Lower leg skin (tissue), 4 donors: ENCODE results near the gene SH3BGRL3. TPM values are rescaled to one million over a fixed set of nuclear protein-coding genes. Genes with fewer than 3 reads are reported as not detected.

Source experiments
- DNase-seq, 2 donors: peaks; one replicate each; pipeline ENCODE4 v3.0.0-alpha.2; 2019; ENCODE audit warnings: low spot score in 2 of 2
- H3K4me3 ChIP-seq: fragments of 200-600 bp; sonication (generic); 2 replicates; pipeline ENCODE4 v1.5.1; 2017; ENCODE audit warnings: mild to moderate bottlenecking, low read depth; ENCODE audit not compliant: poor library complexity, severe bottlenecking
- POLR2A ChIP-seq, 2 donors: fragments of 450-650 bp; IDR thresholded peaks; one replicate each; pipeline ENCODE4 v1.6.1; 2016 to 2017; ENCODE audit warnings: antibody characterized with exemption in 2 of 2, mild to moderate bottlenecking in 1 of 2, moderate library complexity in 1 of 2
- WGBS, 2 donors: methylation state at CpG; one replicate each; pipeline ENCODE4 v1.1.5; 2018; 5-methylcytosine and 5-hydroxymethylcytosine counted together
- intact Hi-C: fragments of 100-400 bp; cut with DNase I; formaldehyde crosslinking; loops from one replicate; pipeline ENCODE4 v1.15.0; 2023; ENCODE audit warnings: low total_unique reads
- total RNA-seq, 4 donors: library from RNA; depleted of rRNA; stranded (reverse); fragments of >200 nt; gene quantifications; one replicate each; pipeline ENCODE4 v1.1.0, GENCODE V29; 2016
- TF ChIP-seq, protein P1 (sequence below), 3 donors: fragments of 450-650 bp; IDR thresholded peaks; one replicate each; pipeline ENCODE4 v1.5.1; 2016; ENCODE audit warnings: antibody characterized with exemption in 3 of 3, mild to moderate bottlenecking in 3 of 3, moderate library complexity in 2 of 3

Gene SH3BGRL3
- total RNA-seq, 4 donors from 2014 or later, result 74.8 to 97.1 (median 78.3) TPM

DNA sequence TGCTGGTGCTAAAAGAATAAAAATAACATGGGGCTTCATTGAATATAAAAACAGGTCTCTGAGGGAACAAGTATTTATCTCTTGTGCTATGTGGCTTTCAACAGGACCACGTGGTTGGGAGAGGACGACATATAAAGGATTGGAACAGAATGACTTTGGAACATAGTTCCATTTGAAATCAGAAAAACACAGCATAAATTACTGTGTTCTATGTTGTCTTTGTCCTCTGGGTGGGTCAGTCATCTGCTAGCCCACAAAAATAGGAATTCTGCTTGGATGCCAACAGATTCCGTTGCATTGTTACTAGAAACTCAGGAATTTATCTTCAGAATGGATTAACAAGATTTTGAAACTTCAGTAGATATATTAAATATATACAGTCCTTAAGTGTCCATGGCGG is 40.0 kb upstream of the SH3BGRL3 start:
- no peak overlapping the region for H3K4me3 ChIP-seq
- intact Hi-C loops, result no loop called here
- no peak for DNase-seq
- TF ChIP-seq POLR2A (IDR thresholded peaks at IDR 0.05), result no peak
- TF ChIP-seq, protein P1, sequence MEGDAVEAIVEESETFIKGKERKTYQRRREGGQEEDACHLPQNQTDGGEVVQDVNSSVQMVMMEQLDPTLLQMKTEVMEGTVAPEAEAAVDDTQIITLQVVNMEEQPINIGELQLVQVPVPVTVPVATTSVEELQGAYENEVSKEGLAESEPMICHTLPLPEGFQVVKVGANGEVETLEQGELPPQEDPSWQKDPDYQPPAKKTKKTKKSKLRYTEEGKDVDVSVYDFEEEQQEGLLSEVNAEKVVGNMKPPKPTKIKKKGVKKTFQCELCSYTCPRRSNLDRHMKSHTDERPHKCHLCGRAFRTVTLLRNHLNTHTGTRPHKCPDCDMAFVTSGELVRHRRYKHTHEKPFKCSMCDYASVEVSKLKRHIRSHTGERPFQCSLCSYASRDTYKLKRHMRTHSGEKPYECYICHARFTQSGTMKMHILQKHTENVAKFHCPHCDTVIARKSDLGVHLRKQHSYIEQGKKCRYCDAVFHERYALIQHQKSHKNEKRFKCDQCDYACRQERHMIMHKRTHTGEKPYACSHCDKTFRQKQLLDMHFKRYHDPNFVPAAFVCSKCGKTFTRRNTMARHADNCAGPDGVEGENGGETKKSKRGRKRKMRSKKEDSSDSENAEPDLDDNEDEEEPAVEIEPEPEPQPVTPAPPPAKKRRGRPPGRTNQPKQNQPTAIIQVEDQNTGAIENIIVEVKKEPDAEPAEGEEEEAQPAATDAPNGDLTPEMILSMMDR (IDR thresholded peaks at IDR 0.05), result no peak
- 79 to 89% methylated on average over 4 of the region's 4 CpGs for WGBS, 2 donors

DNA sequence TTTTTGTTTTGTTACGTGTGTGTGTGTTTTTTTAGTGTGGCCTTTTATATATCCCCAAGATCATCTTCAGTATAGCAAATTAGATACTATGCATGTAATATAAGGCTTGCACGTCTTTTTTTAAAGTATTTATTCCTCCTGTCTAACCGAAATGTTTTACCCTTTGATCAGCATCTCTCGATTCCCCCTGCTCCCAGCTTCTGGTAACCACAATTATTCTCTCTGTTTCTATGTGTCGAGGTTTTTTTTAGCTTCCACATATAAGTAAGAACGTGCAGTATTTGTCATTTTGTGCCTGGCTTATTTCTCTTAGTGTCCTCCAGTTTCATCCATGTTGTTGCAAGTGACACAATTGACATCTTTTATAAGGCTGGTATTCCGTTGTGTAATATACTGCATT is 27.2 kb upstream of the SH3BGRL3 start:
- intact Hi-C loops, result loop anchor here (10.0 kb wide), 1 partner anchor 208 kb away; the partner anchor contains the start of gene SLC30A2
- DNase-seq, result no peak
- no peak overlapping the region for H3K4me3 ChIP-seq
- WGBS, 2 donors, result 81 to 89% methylated on average over 7 of the region's 7 CpGs
- TF ChIP-seq, protein P1 (IDR thresholded peaks at IDR 0.05), result no peak
- TF ChIP-seq POLR2A (IDR thresholded peaks at IDR 0.05), result no peak

DNA sequence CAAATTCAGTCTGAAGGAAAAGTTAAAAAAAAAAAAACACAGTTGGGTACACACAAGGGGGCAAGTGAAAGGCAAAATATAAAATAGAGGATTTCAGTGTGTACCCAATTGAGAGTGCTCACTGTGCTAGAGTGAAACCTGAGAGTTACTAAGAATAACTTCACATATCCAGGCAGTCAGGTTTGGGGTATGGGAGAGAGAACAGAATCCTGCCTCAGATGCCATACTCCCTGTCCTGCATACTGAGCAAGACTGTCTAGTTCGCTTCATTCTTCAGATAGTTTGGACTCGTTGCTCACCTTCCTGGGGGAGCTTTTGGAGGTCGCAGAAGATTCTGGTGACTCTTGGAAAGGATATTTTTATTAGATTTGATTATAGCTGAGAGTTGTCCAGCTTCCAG is 25.5 kb upstream of the SH3BGRL3 start:
- no peak for TF ChIP-seq POLR2A (IDR thresholded peaks at IDR 0.05)
- TF ChIP-seq, protein P1 (IDR thresholded peaks at IDR 0.05), result no peak
- 91 to 98% methylated on average over 3 of the region's 3 CpGs for WGBS, 2 donors
- intact Hi-C loops, result loop anchor here (10.0 kb wide), 1 partner anchor 210 kb away; the partner anchor contains the start of gene SLC30A2
- no peak overlapping the region for H3K4me3 ChIP-seq
- no peak for DNase-seq

DNA sequence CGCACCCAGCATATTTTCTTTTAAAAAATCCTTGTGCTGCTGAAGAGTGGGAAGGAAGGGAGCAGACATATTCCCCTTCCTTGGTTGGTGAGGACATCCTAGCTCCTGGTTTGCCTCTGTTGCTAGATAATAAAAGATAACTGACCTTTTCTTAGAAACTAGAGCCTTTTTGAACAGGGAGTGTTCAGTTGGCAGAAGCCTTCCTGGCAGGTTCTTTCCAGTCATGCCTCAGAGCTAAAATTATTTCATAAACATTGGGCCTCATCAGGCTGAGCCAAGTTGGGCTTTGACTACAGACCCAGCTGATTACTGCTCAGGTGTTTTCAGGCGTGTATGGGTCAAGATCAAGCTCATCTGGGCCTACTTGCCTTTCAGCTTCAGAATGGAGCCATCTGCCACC is 22.7 kb upstream of the SH3BGRL3 start:
- intact Hi-C loops, result loop anchor here (10.0 kb wide), 1 partner anchor 212 kb away; the partner anchor contains the start of gene SLC30A2
- no peak for DNase-seq
- 76 to 87% methylated on average over 2 of the region's 2 CpGs for WGBS, 2 donors
- TF ChIP-seq POLR2A (IDR thresholded peaks at IDR 0.05), result no peak
- TF ChIP-seq, protein P1 (IDR thresholded peaks at IDR 0.05), result no peak
- H3K4me3 ChIP-seq, result no peak overlapping the region

DNA sequence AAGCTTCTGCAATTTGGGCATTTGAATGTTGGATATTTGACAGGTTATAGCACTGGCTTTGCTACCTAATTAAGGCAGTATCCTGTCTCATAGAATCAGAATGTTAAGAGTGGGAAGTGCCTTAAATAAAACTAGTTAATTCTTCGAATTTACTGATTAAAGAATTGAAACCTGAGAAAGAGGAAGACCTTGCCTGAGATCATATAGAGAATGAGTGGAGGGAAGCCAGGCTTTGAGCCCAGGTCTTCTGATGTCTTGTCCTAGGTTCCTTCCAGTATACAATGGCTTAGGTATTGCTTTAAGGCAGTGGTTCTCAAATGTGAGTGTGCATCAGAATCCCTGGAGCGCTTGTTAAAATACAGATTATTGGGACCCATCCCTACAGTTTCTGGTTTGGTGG is 20.9 kb upstream of the SH3BGRL3 start:
- no peak for DNase-seq
- no peak for TF ChIP-seq POLR2A (IDR thresholded peaks at IDR 0.05)
- TF ChIP-seq, protein P1 (IDR thresholded peaks at IDR 0.05), result no peak
- no peak overlapping the region for H3K4me3 ChIP-seq
- 85 to 90% methylated on average over 2 of the region's 2 CpGs for WGBS, 2 donors
- intact Hi-C loops, result loop anchor here (10.0 kb wide), 1 partner anchor 214 kb away; the partner anchor contains the start of gene SLC30A2

DNA sequence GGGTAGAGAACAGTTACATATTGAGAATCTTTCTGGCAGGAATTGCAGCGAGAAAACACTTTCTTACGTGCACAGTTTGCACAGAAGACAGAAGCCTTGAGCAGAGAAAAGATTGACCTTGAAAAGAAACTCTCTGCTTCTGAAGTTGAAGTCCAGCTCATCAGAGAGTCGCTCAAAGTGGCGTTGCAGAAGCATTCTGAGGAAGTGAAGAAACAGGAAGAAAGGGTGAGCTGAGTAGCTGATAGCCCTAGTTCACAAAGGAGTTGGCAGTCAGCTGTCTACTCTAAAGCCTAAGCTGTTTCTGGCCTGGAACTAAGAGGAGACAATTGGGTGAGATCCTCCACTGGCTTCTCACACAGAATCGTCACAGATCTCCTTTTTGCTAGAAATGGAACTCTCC is 20.3 kb upstream of the SH3BGRL3 start:
- 87 to 88% methylated on average over 5 of the region's 5 CpGs for WGBS, 2 donors

More for the DNA sequence above, 20.3 kb upstream of the SH3BGRL3 start:
- intact Hi-C loops, result loop anchor here (10.0 kb wide), 1 partner anchor 215 kb away; the partner anchor contains the start of gene SLC30A2
- no peak for DNase-seq
- TF ChIP-seq, protein P1 (IDR thresholded peaks at IDR 0.05), result no peak
- no peak for TF ChIP-seq POLR2A (IDR thresholded peaks at IDR 0.05)
- H3K4me3 ChIP-seq, result no peak overlapping the region
